Activated naive CD4-positive, alpha-beta T cell treated with anti-CD3 and anti-CD28 coated beads, Interleukin-2, amount 10 ng/mL, durations not matched to agents 7 days and 5 days (primary cell): ENCODE results near the gene GAB2.

ENCODE experiments used
- CTCF ChIA-PET: fragments of 350-600 bp; sonication (Branson Sonifier 250); formaldehyde crosslinking; loops from one replicate; lab custom pipeline; 2021; ENCODE audit warnings: antibody characterized with exemption; lab: Charles Lee
- DNase-seq: peaks from one replicate; pipeline ENCODE4 v3.0.0-alpha.2; 2020
- H3K27ac Mint-ChIP-seq: one replicate; pipeline ENCODE4 v1.8.0; 2021; ENCODE audit warnings: mild to moderate bottlenecking, moderate library complexity, mixed read lengths
- H3K27me3 Mint-ChIP-seq: one replicate; pipeline ENCODE4 v1.8.0; 2021; ENCODE audit warnings: mild to moderate bottlenecking, mixed read lengths
- H3K36me3 Mint-ChIP-seq: one replicate; pipeline ENCODE4 v1.8.0; 2021; ENCODE audit warnings: mixed read lengths
- H3K4me1 Mint-ChIP-seq: one replicate; pipeline ENCODE4 v1.8.0; 2021; ENCODE audit warnings: mixed read lengths
- H3K4me3 Mint-ChIP-seq: one replicate; pipeline ENCODE4 v1.8.0; 2021; ENCODE audit warnings: mild to moderate bottlenecking, moderate library complexity, mixed read lengths
- H3K9me3 Mint-ChIP-seq: one replicate; pipeline ENCODE4 v1.8.0; 2021; ENCODE audit warnings: mixed read lengths

Gene GAB2

GRCh38 chr11:78266451-78266850 is 151.2 kb downstream of the GAB2 start:
- H3K36me3 Mint-ChIP-seq: peaks cover 3% of the 10 kb centered on the region
- peak overlapping the region; percentile 8 for H3K27ac Mint-ChIP-seq
- DNase-seq: no peak
- no peaks in the 10 kb centered on the region for H3K4me1 Mint-ChIP-seq
- H3K27me3 Mint-ChIP-seq: no peaks in the 10 kb centered on the region
- CTCF ChIA-PET: no interaction called here
- no peak overlapping the region for H3K4me3 Mint-ChIP-seq
- peaks cover 2% of the 10 kb centered on the region for H3K9me3 Mint-ChIP-seq

GRCh38 chr11:78265326-78265725 is 152.3 kb downstream of the GAB2 start:
- no peaks in the 10 kb centered on the region for H3K9me3 Mint-ChIP-seq
- H3K27me3 Mint-ChIP-seq: no peaks in the 10 kb centered on the region
- no peaks in the 10 kb centered on the region for H3K4me1 Mint-ChIP-seq
- CTCF ChIA-PET: no interaction called here
- H3K36me3 Mint-ChIP-seq: peaks cover 1% of the 10 kb centered on the region
- no peak for DNase-seq
- H3K4me3 Mint-ChIP-seq: no peak overlapping the region
- H3K27ac Mint-ChIP-seq: no peak overlapping the region

- no peaks in the 10 kb centered on the region for H3K4me1 Mint-ChIP-seq
- H3K36me3 Mint-ChIP-seq: no peaks in the 10 kb centered on the region
- no peak overlapping the region for H3K4me3 Mint-ChIP-seq
- no peaks in the 10 kb centered on the region for H3K27me3 Mint-ChIP-seq
- H3K9me3 Mint-ChIP-seq: no peaks in the 10 kb centered on the region
- H3K27ac Mint-ChIP-seq: no peak overlapping the region
- CTCF ChIA-PET: no interaction called here
- DNase-seq: no peak
These were observed 154.9 kb downstream of the GAB2 start for GRCh38 chr11:78262691-78263090.

- H3K27ac Mint-ChIP-seq: no peak overlapping the region
- no peak overlapping the region for H3K4me3 Mint-ChIP-seq
- H3K4me1 Mint-ChIP-seq: no peaks in the 10 kb centered on the region
- no peaks in the 10 kb centered on the region for H3K36me3 Mint-ChIP-seq
- H3K27me3 Mint-ChIP-seq: no peaks in the 10 kb centered on the region
- DNase-seq: no peak
- no peaks in the 10 kb centered on the region for H3K9me3 Mint-ChIP-seq
- CTCF ChIA-PET: interaction anchor here (0.9 kb wide), 1 partner anchor 122 kb away, joined by 3 read pairs; no protein-coding TSS in a partner anchor
These were observed 155.4 kb downstream of the GAB2 start for GRCh38 chr11:78262238-78262637.

GRCh38 chr11:78261828-78262227 is 155.8 kb downstream of the GAB2 start:
- Mint-ChIP-seq H3K4me1 (no peaks in the 10 kb centered on the region), H3K27ac (no peak overlapping the region), H3K4me3 (no peak overlapping the region), H3K36me3 (no peaks in the 10 kb centered on the region), H3K27me3 (no peaks in the 10 kb centered on the region), H3K9me3 (no peaks in the 10 kb centered on the region)
- DNase-seq: no peak
- CTCF ChIA-PET: interaction anchor here (0.9 kb wide), 1 partner anchor 123 kb away, joined by 3 read pairs; no protein-coding TSS in a partner anchor

- H3K4me1 Mint-ChIP-seq: no peaks in the 10 kb centered on the region
- no peak for DNase-seq
- CTCF ChIA-PET: interaction anchor here (0.9 to 1.0 kb wide), 2 partner anchors 12 to 123 kb away, joined by 3 read pairs; no protein-coding TSS in a partner anchor
- H3K36me3 Mint-ChIP-seq: no peaks in the 10 kb centered on the region
- no peaks in the 10 kb centered on the region for H3K27me3 Mint-ChIP-seq
- H3K4me3 Mint-ChIP-seq: no peak overlapping the region
- H3K27ac Mint-ChIP-seq: no peak overlapping the region
- H3K9me3 Mint-ChIP-seq: no peaks in the 10 kb centered on the region
These were observed 156.3 kb downstream of the GAB2 start for GRCh38 chr11:78261367-78261766.

- Mint-ChIP-seq H3K4me1 (no peaks in the 10 kb centered on the region), H3K27ac (no peak overlapping the region), H3K27me3 (no peaks in the 10 kb centered on the region), H3K36me3 (peaks cover 1% of the 10 kb centered on the region), H3K9me3 (no peaks in the 10 kb centered on the region), H3K4me3 (no peak overlapping the region)
- CTCF ChIA-PET: no interaction called here
- no peak for DNase-seq
These were observed 157.7 kb downstream of the GAB2 start for GRCh38 chr11:78259777-78260487.

GRCh38 chr11:78257654-78258053 is 160.0 kb downstream of the GAB2 start:
- H3K4me1 Mint-ChIP-seq: no peaks in the 10 kb centered on the region
- no peaks in the 10 kb centered on the region for H3K27me3 Mint-ChIP-seq
- no peak overlapping the region for H3K4me3 Mint-ChIP-seq
- no peak for DNase-seq
- no peaks in the 10 kb centered on the region for H3K9me3 Mint-ChIP-seq
- CTCF ChIA-PET: interaction anchor here (0.8 kb wide), 1 partner anchor 11 kb away, joined by 4 read pairs; no protein-coding TSS in a partner anchor
- H3K36me3 Mint-ChIP-seq: peaks cover 1% of the 10 kb centered on the region
- no peak overlapping the region for H3K27ac Mint-ChIP-seq

- no peak overlapping the region for H3K27ac Mint-ChIP-seq
- CTCF ChIA-PET: interaction anchor here (0.8 kb wide), 1 partner anchor 11 kb away, joined by 4 read pairs; no protein-coding TSS in a partner anchor
- no peak for DNase-seq
- no peaks in the 10 kb centered on the region for H3K4me1 Mint-ChIP-seq
- H3K9me3 Mint-ChIP-seq: no peaks in the 10 kb centered on the region
- H3K36me3 Mint-ChIP-seq: peaks cover 1% of the 10 kb centered on the region
- H3K4me3 Mint-ChIP-seq: no peak overlapping the region
- H3K27me3 Mint-ChIP-seq: no peaks in the 10 kb centered on the region
These were observed 160.7 kb downstream of the GAB2 start for GRCh38 chr11:78256962-78257361.

- Mint-ChIP-seq H3K9me3 (no peaks in the 10 kb centered on the region), H3K27me3 (no peaks in the 10 kb centered on the region), H3K4me1 (no peaks in the 10 kb centered on the region), H3K27ac (no peak overlapping the region), H3K36me3 (peaks cover 1% of the 10 kb centered on the region), H3K4me3 (no peak overlapping the region)
- CTCF ChIA-PET: no interaction called here
- DNase-seq: no peak
These were observed 161.7 kb downstream of the GAB2 start for GRCh38 chr11:78255919-78256318.

GRCh38 chr11:78254268-78254667 is 163.4 kb downstream of the GAB2 start:
- DNase-seq: no peak
- Mint-ChIP-seq H3K9me3 (no peaks in the 10 kb centered on the region), H3K27me3 (no peaks in the 10 kb centered on the region), H3K36me3 (peaks cover 5% of the 10 kb centered on the region), H3K4me3 (no peak overlapping the region), H3K27ac (no peak overlapping the region), H3K4me1 (no peaks in the 10 kb centered on the region)
- CTCF ChIA-PET: no interaction called here

- Mint-ChIP-seq H3K27me3 (no peaks in the 10 kb centered on the region), H3K4me3 (no peak overlapping the region), H3K4me1 (no peaks in the 10 kb centered on the region), H3K9me3 (no peaks in the 10 kb centered on the region), H3K36me3 (peaks cover 5% of the 10 kb centered on the region), H3K27ac (no peak overlapping the region)
- CTCF ChIA-PET: no interaction called here
- no peak for DNase-seq
These were observed 163.8 kb downstream of the GAB2 start for GRCh38 chr11:78253797-78254196.

GRCh38 chr11:78251083-78251775 is 166.4 kb downstream of the GAB2 start:
- H3K4me1 Mint-ChIP-seq: no peaks in the 10 kb centered on the region
- H3K27ac Mint-ChIP-seq: no peak overlapping the region
- H3K36me3 Mint-ChIP-seq: peaks cover 14% of the 10 kb centered on the region
- H3K9me3 Mint-ChIP-seq: no peaks in the 10 kb centered on the region
- no peak overlapping the region for H3K4me3 Mint-ChIP-seq
- DNase-seq: no peak
- H3K27me3 Mint-ChIP-seq: no peaks in the 10 kb centered on the region
- CTCF ChIA-PET: no interaction called here

GRCh38 chr11:78250099-78250498 is 167.5 kb downstream of the GAB2 start:
- no peak overlapping the region for H3K4me3 Mint-ChIP-seq
- no peak overlapping the region for H3K27ac Mint-ChIP-seq
- H3K4me1 Mint-ChIP-seq: no peaks in the 10 kb centered on the region
- peaks cover 14% of the 10 kb centered on the region for H3K36me3 Mint-ChIP-seq
- DNase-seq: no peak
- CTCF ChIA-PET: interaction anchor here (1.3 kb wide), 1 partner anchor 11 kb away, joined by 3 read pairs; no protein-coding TSS in a partner anchor
- H3K27me3 Mint-ChIP-seq: no peaks in the 10 kb centered on the region
- H3K9me3 Mint-ChIP-seq: no peaks in the 10 kb centered on the region

- CTCF ChIA-PET: interaction anchor here (1.3 to 1.6 kb wide), 2 partner anchors 12 to 46 kb away, joined by 3 read pairs; no protein-coding TSS in a partner anchor
- H3K4me1 Mint-ChIP-seq: peaks cover 9% of the 10 kb centered on the region
These were observed 168.7 kb downstream of the GAB2 start for GRCh38 chr11:78248903-78249302.

More at GRCh38 chr11:78248903-78249302, 168.7 kb downstream of the GAB2 start:
- Mint-ChIP-seq H3K36me3 (peaks cover 18% of the 10 kb centered on the region), H3K9me3 (no peaks in the 10 kb centered on the region), H3K27ac (no peak overlapping the region), H3K4me3 (no peak overlapping the region), H3K27me3 (no peaks in the 10 kb centered on the region)
- no peak for DNase-seq
